Neural progenitor cell (in vitro differentiated cells): ENCODE data around the gene PHLDA2. TPM values are rescaled to one million over a fixed set of nuclear protein-coding genes. Genes with fewer than 3 reads are reported as not detected.
A peak's percentile ranks its signal among the peaks of the same experiment; 100 is the strongest.

Experiments
- DNase-seq: peaks from one replicate; pipeline ENCODE4 v3.0.0-alpha.2; 2016; ENCODE audit warnings: low spot score
- H2AFZ ChIP-seq: fragments of 200-600 bp; sonication (generic); replicated peaks from 2 replicates; pipeline ENCODE4 v1.6.1; 2016; ENCODE audit warnings: antibody characterized with exemption
- H3F3A ChIP-seq: fragments of 200-600 bp; sonication (generic); 2 replicates; pipeline ENCODE4 v1.6.1; 2016; ENCODE audit warnings: antibody characterized with exemption, low read depth
- H3K27ac ChIP-seq: fragments of 200-600 bp; sonication (generic); 2 replicates; pipeline ENCODE4 v1.5.1; 2016; ENCODE audit warnings: mild to moderate bottlenecking
- H3K27me3 ChIP-seq: fragments of 200-600 bp; sonication (generic); 2 replicates; pipeline ENCODE4 v1.6.1; 2016; ENCODE audit warnings: mild to moderate bottlenecking, moderate library complexity
- H3K36me3 ChIP-seq: fragments of 200-600 bp; sonication (generic); 2 replicates; pipeline ENCODE4 v1.5.1; 2016
- H3K4me1 ChIP-seq: fragments of 200-600 bp; sonication (generic); 2 replicates; pipeline ENCODE4 v1.6.1; 2016; ENCODE audit warnings: mixed run types
- H3K4me2 ChIP-seq: fragments of 200-600 bp; sonication (generic); 2 replicates; pipeline ENCODE4 v1.6.1; 2016
- H3K4me3 ChIP-seq: fragments of 200-600 bp; sonication (generic); 2 replicates; pipeline ENCODE4 v1.5.1; 2016
- H3K79me2 ChIP-seq: fragments of 200-600 bp; sonication (generic); 2 replicates; pipeline ENCODE4 v1.6.1; 2016; ENCODE audit warnings: low read depth
- H3K9ac ChIP-seq: fragments of 200-600 bp; sonication (generic); 2 replicates; pipeline ENCODE4 v1.6.1; 2016
- H3K9me3 ChIP-seq: fragments of 200-600 bp; sonication (generic); 2 replicates; pipeline ENCODE4 v1.5.1; 2016; ENCODE audit warnings: low read depth
- H4K20me1 ChIP-seq: fragments of 200-600 bp; sonication (generic); 2 replicates; pipeline ENCODE4 v1.6.1; 2016; ENCODE audit warnings: low read depth
- H3K27ac Mint-ChIP-seq: 3 replicates; pipeline ENCODE4 v1.8.0; 2021; ENCODE audit warnings: mixed read lengths
- H3K27me3 Mint-ChIP-seq: 2 replicates; pipeline ENCODE4 v1.8.0; 2022; ENCODE audit warnings: low read depth, mild to moderate bottlenecking, inconsistent platforms, moderate library complexity, mixed read lengths; ENCODE audit not compliant: insufficient read depth
- H3K36me3 Mint-ChIP-seq: 3 replicates; pipeline ENCODE4 v1.8.0; 2021; ENCODE audit warnings: mixed read lengths
- H3K4me1 Mint-ChIP-seq: 3 replicates; pipeline ENCODE4 v1.8.0; 2021; ENCODE audit warnings: mixed read lengths
- H3K4me3 Mint-ChIP-seq: 3 replicates; pipeline ENCODE4 v1.8.0; 2021; ENCODE audit warnings: mild to moderate bottlenecking, moderate library complexity, mixed read lengths
- H3K9me3 Mint-ChIP-seq: 3 replicates; pipeline ENCODE4 v1.8.0; 2020; ENCODE audit warnings: mixed read lengths
- EZH2 ChIP-seq: fragments of 200-600 bp; sonication (generic); IDR thresholded peaks from 2 replicates; pipeline ENCODE4 v1.6.1; 2017; ENCODE audit warnings: antibody characterized with exemption, mild to moderate bottlenecking, moderate library complexity
- EZH2phosphoT487 ChIP-seq: fragments of 200-600 bp; sonication (generic); IDR thresholded peaks from 2 replicates; pipeline ENCODE4 v1.6.1; 2017; ENCODE audit warnings: antibody characterized with exemption
- total RNA-seq: library from RNA; depleted of rRNA; stranded (reverse); fragments of >200 nt; gene quantifications from 2 replicates; pipeline ENCODE4 v1.2.3, GENCODE V29; 2015; ENCODE audit warnings: low replicate concordance
- TF ChIP-seq, protein P1 (sequence below): fragments of 200-600 bp; sonication (generic); IDR thresholded peaks from 2 replicates; pipeline ENCODE4 v1.5.1; 2017; ENCODE audit warnings: antibody characterized with exemption, mild to moderate bottlenecking

Gene PHLDA2
- total RNA-seq, 1 donor from 2014 or later: not detected

DNA sequence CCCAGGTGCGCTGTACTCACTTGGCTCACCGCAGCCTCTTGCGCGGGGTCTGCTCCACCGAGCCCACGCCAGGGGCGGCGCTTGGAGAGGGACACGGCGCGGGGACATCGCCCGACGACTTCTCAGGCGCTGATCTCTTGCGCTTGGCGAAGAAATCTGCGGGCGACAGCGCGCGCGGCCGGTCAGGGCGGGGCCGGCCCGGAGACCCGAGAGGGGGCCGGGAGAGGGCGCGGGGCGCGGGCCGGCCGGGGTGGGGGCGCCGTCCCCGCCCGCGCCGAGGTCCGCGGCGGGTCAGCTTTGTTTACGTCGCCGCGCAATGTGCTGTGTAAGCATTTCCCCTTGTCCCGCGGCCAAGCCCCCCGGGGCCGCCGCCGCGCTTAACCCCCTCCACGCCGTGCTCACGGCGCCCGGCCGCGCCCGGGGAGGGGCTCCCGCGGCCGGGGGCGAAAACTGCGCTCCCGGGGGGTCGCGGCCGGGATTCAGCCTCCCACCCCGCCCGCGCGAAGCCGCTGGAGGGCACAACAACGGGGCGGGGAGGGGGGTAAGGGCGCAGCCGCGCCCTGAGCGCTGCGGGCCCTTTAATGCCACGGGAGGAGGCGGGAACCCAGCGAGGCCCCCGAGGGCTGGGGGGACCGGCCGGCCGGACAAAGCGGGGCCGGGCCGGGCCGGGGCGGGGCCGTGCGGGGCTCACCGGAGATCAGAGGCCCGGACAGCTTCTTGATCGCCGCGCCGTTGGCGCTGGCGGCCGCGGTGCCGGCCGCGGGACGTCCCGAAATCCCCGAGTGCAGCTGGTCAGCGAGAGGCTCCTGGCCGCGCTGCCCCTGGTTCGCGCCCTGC is 45.0 kb downstream of the PHLDA2 start:
- Histone ChIP-seq H2AFZ (peak overlapping the region; percentile 22), H3K4me3 (peak overlapping the region; percentile 91), H3K27me3 (peaks cover 60% of the 10 kb centered on the region), H3K27ac (no peak overlapping the region), H3F3A (peaks cover 39% of the 10 kb centered on the region), H3K9me3 (no peaks in the 10 kb centered on the region), H3K79me2 (peaks cover 8% of the 10 kb centered on the region), H4K20me1 (peaks cover 19% of the 10 kb centered on the region), H3K36me3 (no peaks in the 10 kb centered on the region), H3K4me2 (peak overlapping the region; percentile 83), H3K4me1 (peaks cover 32% of the 10 kb centered on the region), H3K9ac (peak overlapping the region; percentile 18)
- peaks cover 11% of the 10 kb centered on the region for H3K36me3 Mint-ChIP-seq
- no peaks in the 10 kb centered on the region for H3K9me3 Mint-ChIP-seq
- TF ChIP-seq, protein P1, sequence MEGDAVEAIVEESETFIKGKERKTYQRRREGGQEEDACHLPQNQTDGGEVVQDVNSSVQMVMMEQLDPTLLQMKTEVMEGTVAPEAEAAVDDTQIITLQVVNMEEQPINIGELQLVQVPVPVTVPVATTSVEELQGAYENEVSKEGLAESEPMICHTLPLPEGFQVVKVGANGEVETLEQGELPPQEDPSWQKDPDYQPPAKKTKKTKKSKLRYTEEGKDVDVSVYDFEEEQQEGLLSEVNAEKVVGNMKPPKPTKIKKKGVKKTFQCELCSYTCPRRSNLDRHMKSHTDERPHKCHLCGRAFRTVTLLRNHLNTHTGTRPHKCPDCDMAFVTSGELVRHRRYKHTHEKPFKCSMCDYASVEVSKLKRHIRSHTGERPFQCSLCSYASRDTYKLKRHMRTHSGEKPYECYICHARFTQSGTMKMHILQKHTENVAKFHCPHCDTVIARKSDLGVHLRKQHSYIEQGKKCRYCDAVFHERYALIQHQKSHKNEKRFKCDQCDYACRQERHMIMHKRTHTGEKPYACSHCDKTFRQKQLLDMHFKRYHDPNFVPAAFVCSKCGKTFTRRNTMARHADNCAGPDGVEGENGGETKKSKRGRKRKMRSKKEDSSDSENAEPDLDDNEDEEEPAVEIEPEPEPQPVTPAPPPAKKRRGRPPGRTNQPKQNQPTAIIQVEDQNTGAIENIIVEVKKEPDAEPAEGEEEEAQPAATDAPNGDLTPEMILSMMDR: no peak
- peak; percentile 45 for TF ChIP-seq EZH2phosphoT487
- peaks cover 5% of the 10 kb centered on the region for H3K27me3 Mint-ChIP-seq
- DNase-seq: peak; percentile 79
- H3K4me1 Mint-ChIP-seq: peaks cover 34% of the 10 kb centered on the region
- peak overlapping the region; percentile 84 for H3K4me3 Mint-ChIP-seq
- no peak overlapping the region for H3K27ac Mint-ChIP-seq

DNA sequence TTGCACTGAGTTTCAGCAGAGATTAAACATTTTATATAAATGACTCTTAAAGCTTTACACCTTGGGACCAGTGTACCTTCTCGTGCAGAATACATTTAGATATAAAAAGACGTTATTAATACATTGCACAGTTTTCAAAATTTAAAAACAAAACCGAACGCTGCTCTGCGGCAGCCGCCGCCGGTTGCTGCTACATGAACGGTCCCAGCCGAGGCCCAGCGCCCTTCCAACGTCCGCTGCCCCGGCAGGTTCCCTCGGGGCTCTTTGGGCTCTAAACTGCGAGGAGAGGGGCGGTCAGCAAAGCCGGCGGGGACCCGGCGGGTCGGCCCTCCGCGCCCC is 45.6 kb downstream of the PHLDA2 start:
- Mint-ChIP-seq H3K36me3 (peaks cover 11% of the 10 kb centered on the region), H3K27me3 (peaks cover 5% of the 10 kb centered on the region), H3K4me1 (peaks cover 34% of the 10 kb centered on the region), H3K9me3 (peaks cover under 1% of the 10 kb centered on the region), H3K4me3 (peak overlapping the region; percentile 84), H3K27ac (peak overlapping the region; percentile 2)
- peaks cover 32% of the 10 kb centered on the region for H3K4me1 ChIP-seq
- peak overlapping the region; percentile 83 for H3K4me2 ChIP-seq
- H3K36me3 ChIP-seq: no peaks in the 10 kb centered on the region
- H3K27ac ChIP-seq: no peak overlapping the region
- peaks cover 19% of the 10 kb centered on the region for H4K20me1 ChIP-seq
- no peak for DNase-seq
- peaks cover 8% of the 10 kb centered on the region for H3K79me2 ChIP-seq
- peak overlapping the region; percentile 91 for H3K4me3 ChIP-seq
- H3F3A ChIP-seq: peaks cover 39% of the 10 kb centered on the region
- peak; percentile 51 for TF ChIP-seq EZH2
- TF ChIP-seq, protein P1: no peak
- no peak overlapping the region for H2AFZ ChIP-seq
- no peaks in the 10 kb centered on the region for H3K9me3 ChIP-seq
- peaks cover 59% of the 10 kb centered on the region for H3K27me3 ChIP-seq
- no peak overlapping the region for H3K9ac ChIP-seq

DNA sequence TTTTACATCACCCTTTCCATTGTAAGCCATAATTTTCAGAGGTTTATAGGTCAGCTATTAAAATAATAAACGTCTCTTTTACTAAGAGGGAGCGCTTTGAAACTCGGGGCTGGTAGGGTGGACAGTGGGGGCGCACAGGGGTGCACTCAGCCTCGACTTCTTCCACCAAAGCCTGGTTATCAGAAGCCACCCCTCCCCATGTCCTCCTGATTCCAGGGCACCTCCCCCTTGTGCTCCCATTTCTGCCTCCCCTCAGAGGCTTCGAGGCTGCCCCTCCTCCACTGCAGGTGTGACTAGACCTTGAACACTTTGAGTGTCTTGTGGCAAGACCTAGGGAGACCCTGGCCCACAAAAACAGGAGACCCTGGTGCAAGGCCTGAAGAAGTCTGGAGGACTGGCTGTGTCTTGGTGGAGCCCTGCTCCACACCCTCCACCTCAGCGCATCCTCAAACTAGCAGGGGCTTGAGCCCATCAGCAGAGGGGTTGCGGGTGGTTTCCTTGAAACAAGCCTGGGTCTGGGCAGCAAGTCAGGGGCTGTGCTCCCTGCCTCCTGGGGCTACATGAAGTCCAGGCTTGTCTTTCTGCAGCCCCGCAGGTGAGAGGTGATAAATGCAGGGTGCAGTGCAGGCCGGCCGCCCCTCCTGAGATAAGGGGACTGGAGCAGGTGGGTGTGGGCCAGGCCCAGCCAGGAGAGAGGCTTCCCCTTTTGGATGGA is 46.7 kb downstream of the PHLDA2 start:
- no peak overlapping the region for H3K27ac ChIP-seq
- peaks cover 32% of the 10 kb centered on the region for H3K4me1 ChIP-seq
- no peak overlapping the region for H3K9ac ChIP-seq
- H3K79me2 ChIP-seq: peaks cover 8% of the 10 kb centered on the region
- H4K20me1 ChIP-seq: peaks cover 19% of the 10 kb centered on the region
- Mint-ChIP-seq H3K4me3 (peak overlapping the region; percentile 84), H3K36me3 (peaks cover 13% of the 10 kb centered on the region), H3K9me3 (peaks cover 2% of the 10 kb centered on the region), H3K27ac (no peak overlapping the region), H3K4me1 (peaks cover 27% of the 10 kb centered on the region), H3K27me3 (peaks cover 5% of the 10 kb centered on the region)
- DNase-seq: peak; percentile 28
- H3K27me3 ChIP-seq: peaks cover 50% of the 10 kb centered on the region
- H3K4me3 ChIP-seq: no peak overlapping the region
- H2AFZ ChIP-seq: no peak overlapping the region
- H3K36me3 ChIP-seq: no peaks in the 10 kb centered on the region
- TF ChIP-seq EZH2phosphoT487: no peak
- TF ChIP-seq, protein P1: peak; percentile 6
- H3F3A ChIP-seq: peaks cover 35% of the 10 kb centered on the region
- H3K9me3 ChIP-seq: no peaks in the 10 kb centered on the region
- H3K4me2 ChIP-seq: peak overlapping the region; percentile 83
